HT1080 (cell line): ENCODE data around the gene NYAP2. TPM values are rescaled to one million over a fixed set of nuclear protein-coding genes. Genes with fewer than 3 reads are reported as not detected.

ENCODE experiments used
- DNase-seq: peaks from one replicate; pipeline ENCODE4 v3.0.0-alpha.2; 2015; ENCODE audit warnings: low read depth
- polyA plus RNA-seq, 2 experiments: library from polyadenylated mRNA; depleted of rRNA; stranded (reverse); fragments of >200 nt; gene quantifications; 2 replicates each; pipeline ENCODE4 v1.2.3, GENCODE V29; 2015
- total RNA-seq: library from RNA; depleted of rRNA; stranded (reverse); fragments of >200 nt; shearing (Covaris generic); gene quantifications from 2 replicates; pipeline ENCODE4 v1.2.3, GENCODE V29; 2014; rRNA removed

The NYAP2 gene
- total RNA-seq, result not detected in 2 replicates
- polyA plus RNA-seq (2015; cell fraction: cytosol; rRNA removed), result 0.01 TPM in 1 of 2 replicates, not detected in the other
- polyA plus RNA-seq (2015; cell fraction: nucleus; rRNA removed), result not detected in 2 replicates

- no peak for DNase-seq
Measured at GRCh38 chr2:225399504-225399903, at the start of gene NYAP2. Gene NYAP2 (plus strand): TSS chr2:225399710. CDS start chr2:225408881, 9,171 bp downstream.

- no peak for DNase-seq
Measured at GRCh38 chr2:225353579-225354085, 45.9 kb upstream of the NYAP2 start.

- DNase-seq, result peak; percentile 86
Measured at GRCh38 chr2:225354281-225354774, 45.2 kb upstream of the NYAP2 start.

- no peak for DNase-seq
Measured at GRCh38 chr2:225355788-225356187, 43.7 kb upstream of the NYAP2 start.

GRCh38 chr2:225366731-225367130 is 32.8 kb upstream of the NYAP2 start:
- no peak for DNase-seq

- no peak for DNase-seq
Measured at GRCh38 chr2:225367482-225367881, 32.0 kb upstream of the NYAP2 start.

- DNase-seq, result no peak
Measured at GRCh38 chr2:225378984-225379383, 20.5 kb upstream of the NYAP2 start.

GRCh38 chr2:225379856-225380255 is 19.7 kb upstream of the NYAP2 start:
- no peak for DNase-seq

- no peak for DNase-seq
Measured at GRCh38 chr2:225381609-225382008, 17.9 kb upstream of the NYAP2 start.

GRCh38 chr2:225398372-225398771 is 1.1 kb upstream of the NYAP2 start:
- DNase-seq, result no peak

GRCh38 chr2:225400060-225400511 is 576 bp downstream of the NYAP2 start:
- DNase-seq, result peak; percentile 28

- no peak for DNase-seq
Measured at GRCh38 chr2:225400546-225401400, 1.3 kb downstream of the NYAP2 start.

GRCh38 chr2:225402210-225402776 is 2.8 kb downstream of the NYAP2 start:
- no peak for DNase-seq

GRCh38 chr2:225411452-225411851 is 11.9 kb downstream of the NYAP2 start:
- DNase-seq, result peak; percentile 25

GRCh38 chr2:225413786-225414185 is 14.3 kb downstream of the NYAP2 start:
- DNase-seq, result no peak

GRCh38 chr2:225414902-225415301 is 15.4 kb downstream of the NYAP2 start:
- DNase-seq, result no peak

GRCh38 chr2:225415341-225415740 is 15.8 kb downstream of the NYAP2 start:
- no peak for DNase-seq

- DNase-seq, result no peak
Measured at GRCh38 chr2:225415792-225416191, 16.3 kb downstream of the NYAP2 start.

- DNase-seq, result no peak
Measured at GRCh38 chr2:225416616-225417367, 17.3 kb downstream of the NYAP2 start.

- DNase-seq, result no peak
Measured at GRCh38 chr2:225419033-225419432, 19.5 kb downstream of the NYAP2 start.

GRCh38 chr2:225422145-225422544 is 22.6 kb downstream of the NYAP2 start:
- DNase-seq, result no peak
